Heart right ventricle (tissue), 16 donors: Measurements from ENCODE around the gene E2F2. TPM values are rescaled to one million over a fixed set of nuclear protein-coding genes. Genes with fewer than 3 reads are reported as not detected.

Experiments
- ATAC-seq, 8 donors: fragments of 200-7000 bp; cut with Tn5 transposase; one replicate each; pipeline ENCODE4 v1.9.1; 2020; ENCODE audit warnings: mild to moderate bottlenecking in 8 of 8, moderate library complexity in 8 of 8, moderate number of reproducible peaks in 1 of 8
- DNase-seq, 2 donors: peaks; one replicate each; pipeline ENCODE4 v3.0.0-alpha.2; 2020
- H3K27ac ChIP-seq, 10 donors: fragments of 200-600 bp; sonication (generic) in 2 of 10; one replicate each; pipeline versions ENCODE4 v1.5.0 to v1.8.0; 2020 to 2022; ENCODE audit warnings: mild to moderate bottlenecking in 3 of 10
- H3K27me3 ChIP-seq, 7 donors: fragments of 200-600 bp; one replicate each; pipeline ENCODE4 v1.8.0; 2021 to 2022; ENCODE audit warnings: mild to moderate bottlenecking in 2 of 7
- H3K36me3 ChIP-seq, 9 donors: fragments of 200-600 bp; sonication (generic) in 1 of 9; one replicate each; pipeline versions ENCODE4 v1.5.0 to v1.8.0; 2020 to 2022; ENCODE audit warnings: mild to moderate bottlenecking in 2 of 9
- H3K4me1 ChIP-seq, 9 donors: fragments of 200-600 bp; sonication (generic) in 1 of 9; one replicate each; pipeline versions ENCODE4 v1.5.0 to v1.8.0; 2020 to 2022; ENCODE audit warnings: mild to moderate bottlenecking in 4 of 9
- H3K4me3 ChIP-seq, 10 donors: fragments of 200-600 bp; sonication (generic) in 2 of 10; one replicate each; pipeline versions ENCODE4 v1.5.0 to v1.8.0; 2020 to 2022; ENCODE audit warnings: mild to moderate bottlenecking in 7 of 10, moderate library complexity in 2 of 10
- H3K9me3 ChIP-seq, 11 donors: fragments of 200-600 bp in 10 of 11; sonication (generic) in 2 of 11; one replicate each; pipeline versions ENCODE4 v1.5.0 to v1.8.0; 2013 to 2022; ENCODE audit warnings: mild to moderate bottlenecking in 2 of 11, control low read depth in 1 of 11, moderate library complexity in 1 of 11
- WGBS, 2 donors: extraction: QIAGEN DNeasy Blood & Tissue Kit; methylation state at CpG; one replicate each; pipeline ENCODE4 v1.1.7; 2013; ENCODE audit warnings: inconsistent platforms in 1 of 2; 5-methylcytosine and 5-hydroxymethylcytosine counted together
- intact Hi-C, 10 donors: fragments of 100-400 bp; cut with DNase I; formaldehyde crosslinking; loops; one replicate each; pipeline versions ENCODE4 v1.11.1 to v1.14.2; 2022
- polyA plus RNA-seq, 2 donors: library from polyadenylated mRNA; stranded (reverse); fragments of 200-250 nt; gene quantifications; one replicate each; pipeline ENCODE4 v1.2.3, GENCODE V29; 2013
- total RNA-seq, 10 donors: library from RNA; stranded (reverse); fragmentation: NEBNext Ultra II Directional in 3 of 10; extraction: Animal tissue kit (Norgen Biotek cat#: 25700) in 3 of 10; gene quantifications; one replicate each; pipeline versions ENCODE4 v1.2.1 to v1.2.4, GENCODE V29; 2021 to 2023
- TF ChIP-seq, protein P1 (sequence below), 9 donors: fragments of 200-600 bp; sonication (generic) in 2 of 9; IDR thresholded peaks; one replicate each; pipeline versions ENCODE4 v1.5.0 to v1.8.0; 2021 to 2022; ENCODE audit warnings: antibody characterized with exemption in 9 of 9, mild to moderate bottlenecking in 5 of 9, moderate library complexity in 1 of 9
- donor health status: Arrhythmogenic right ventricular cardiomyopathy.
- donor health status: ischemic (EF 13 %, LVEDD 7.1; RV severe dilation, severe dysfunction).
- donor health status: healthy with polysubstance abuse.
- donor health status: DM: no; HTN: yes; CAD: no.
- donor health status: DM: no; HTN: no; CAD: no.
- donor health status: ischemic (EF 25% LVEDD 6.9; RV normal size, moderate dysfunction).
- donor health status: ischemic (EF 25% LVEDD 5.7; RV mildly dilated, moderate dysfunction).
- donor health status: healthy.
- donor health status: DM: yes; HTN: yes; CAD: no.
- donor health status: Ischemic cardiomyopathy.
- donor health status: ischemic (EF 35%, LVEDD 5.7; RV mildly dilated, moderate dysfunction).
- donor health status: nonischemic (EF 11% LVEDD 7.7; RV severe dilation, severe dysfunction).
- donor health status: DM: yes; HTN: yes; CAD: no.
- donor health status: PGD.
- donor health status: ischemic (EF 29% LVEDD 5.4; RV normal size, mild dysfunction).
- donor health status: nonischemic (EF 23%, LVEDD 6.1; RV moderate dilation, normal function).

The E2F2 gene
- total and polyA plus RNA-seq, 12 donors = 0.04 to 2.3 (median 0.15) TPM; not detected in 2

DNA sequence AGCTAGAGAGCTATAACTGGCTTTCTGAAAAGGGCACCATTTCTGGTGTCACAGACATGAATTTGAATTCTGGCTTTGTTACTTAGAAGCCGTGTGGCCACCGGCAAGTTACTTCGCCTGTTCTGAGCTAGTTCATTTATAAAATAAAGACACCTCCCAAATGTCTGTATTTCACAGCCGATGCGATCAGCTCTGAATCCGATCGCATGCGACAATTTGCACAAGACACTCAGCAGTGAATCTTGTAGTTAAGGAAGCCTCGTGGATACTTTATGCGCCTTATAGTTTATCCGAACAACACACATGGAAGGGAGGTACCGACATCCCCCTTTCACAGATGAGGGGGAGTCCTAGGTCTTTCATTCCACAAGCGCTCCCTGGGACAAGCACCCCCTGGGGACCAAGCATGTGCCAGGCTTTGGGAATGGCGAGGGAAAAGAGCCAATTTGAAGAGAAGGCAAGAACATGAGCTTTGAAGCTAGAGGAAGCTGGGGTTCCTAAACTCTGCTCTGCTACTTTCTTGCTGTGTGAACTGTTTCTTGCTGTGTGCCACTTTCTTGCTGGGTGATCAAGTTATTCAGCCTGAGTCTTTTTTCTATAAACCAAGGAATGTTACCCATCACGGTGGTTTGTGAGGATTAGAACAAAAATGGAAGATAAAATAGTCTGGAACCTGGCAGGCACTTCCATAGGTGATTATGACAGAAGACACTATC, 24.4 kb upstream of the E2F2 start:
- H3K27ac ChIP-seq = peak overlapping the region; percentile 90 to 99 (median 95)
- 16 to 26% methylated on average over 15 of the region's 15 CpGs for WGBS, 2 donors
- peak overlapping the region; percentile 9 to 97 (median 82) for H3K4me3 ChIP-seq
- peaks cover 0 to 20% (median 6%) of the 10 kb centered on the region in 9 donors for H3K36me3 ChIP-seq
- TF ChIP-seq, protein P1, sequence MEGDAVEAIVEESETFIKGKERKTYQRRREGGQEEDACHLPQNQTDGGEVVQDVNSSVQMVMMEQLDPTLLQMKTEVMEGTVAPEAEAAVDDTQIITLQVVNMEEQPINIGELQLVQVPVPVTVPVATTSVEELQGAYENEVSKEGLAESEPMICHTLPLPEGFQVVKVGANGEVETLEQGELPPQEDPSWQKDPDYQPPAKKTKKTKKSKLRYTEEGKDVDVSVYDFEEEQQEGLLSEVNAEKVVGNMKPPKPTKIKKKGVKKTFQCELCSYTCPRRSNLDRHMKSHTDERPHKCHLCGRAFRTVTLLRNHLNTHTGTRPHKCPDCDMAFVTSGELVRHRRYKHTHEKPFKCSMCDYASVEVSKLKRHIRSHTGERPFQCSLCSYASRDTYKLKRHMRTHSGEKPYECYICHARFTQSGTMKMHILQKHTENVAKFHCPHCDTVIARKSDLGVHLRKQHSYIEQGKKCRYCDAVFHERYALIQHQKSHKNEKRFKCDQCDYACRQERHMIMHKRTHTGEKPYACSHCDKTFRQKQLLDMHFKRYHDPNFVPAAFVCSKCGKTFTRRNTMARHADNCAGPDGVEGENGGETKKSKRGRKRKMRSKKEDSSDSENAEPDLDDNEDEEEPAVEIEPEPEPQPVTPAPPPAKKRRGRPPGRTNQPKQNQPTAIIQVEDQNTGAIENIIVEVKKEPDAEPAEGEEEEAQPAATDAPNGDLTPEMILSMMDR (IDR thresholded peaks at IDR 0.05) = peak in 2 of 9 donors; percentile 3 to 8
- intact Hi-C loops = loop anchor here in 2 of 10 donors (10.0 kb wide), 1 partner anchor 189 kb away; the partner anchor contains the start of gene ELOA (in 2 of the 2)
- DNase-seq = peak; percentile 38 to 62
- no peaks in the 10 kb centered on the region for H3K9me3 ChIP-seq
- peaks cover 9 to 55% (median 44%) of the 10 kb centered on the region in 9 donors for H3K4me1 ChIP-seq
- peaks cover 0 to 22% (median 0%) of the 10 kb centered on the region in 7 donors for H3K27me3 ChIP-seq
- peak in 4 of 8 donors; percentile 0 to 5 (median 4) for ATAC-seq

GRCh38 chr1:23554481-23555269, 23.6 kb upstream of the E2F2 start:
- Histone ChIP-seq H3K4me3 (peak overlapping the region; percentile 9 to 97 (median 82)), H3K27ac (peak overlapping the region; percentile 90 to 99 (median 95)), H3K27me3 (peaks cover 0 to 22% (median 0%) of the 10 kb centered on the region in 7 donors), H3K36me3 (peaks cover 0 to 20% (median 6%) of the 10 kb centered on the region in 9 donors), H3K9me3 (no peaks in the 10 kb centered on the region), H3K4me1 (peaks cover 9 to 48% (median 39%) of the 10 kb centered on the region in 9 donors)
- WGBS, 2 donors = 1 to 2% methylated on average over 73 to 80 of the region's 81 CpGs
- DNase-seq (peak; percentile 89), ATAC-seq (peak; percentile 70 to 80 (median 74))
- TF ChIP-seq, protein P1 (IDR thresholded peaks at IDR 0.05) = peak in 6 of 9 donors; percentile 13 to 56 (median 40)
- intact Hi-C loops = loop anchor here in 2 of 10 donors (10.0 kb wide), 1 partner anchor 190 kb away; the partner anchor contains the start of gene ELOA (in 2 of the 2)

DNA sequence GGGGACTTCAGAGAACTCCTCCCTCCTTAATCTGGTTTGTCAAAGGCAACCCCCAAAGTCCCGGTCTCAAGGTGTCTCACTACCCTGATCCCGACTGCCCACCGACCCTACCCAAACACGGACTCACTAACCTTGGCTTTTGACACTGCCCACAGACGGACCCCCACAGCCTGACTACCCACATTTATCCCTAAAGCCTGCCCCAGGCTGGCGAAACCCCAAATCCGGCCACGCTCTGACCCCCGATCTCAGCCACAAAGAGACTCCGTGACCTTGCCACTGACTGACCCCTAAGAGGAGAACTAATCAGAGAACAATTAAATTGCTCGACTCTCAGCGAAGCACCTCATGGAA, 23.1 kb upstream of the E2F2 start:
- 35 to 43% methylated on average over 12 of the region's 12 CpGs for WGBS, 2 donors
- peaks cover 0 to 20% (median 6%) of the 10 kb centered on the region in 9 donors for H3K36me3 ChIP-seq
- intact Hi-C loops = loop anchor here in 2 of 10 donors (10.0 kb wide), 1 partner anchor 191 kb away; the partner anchor contains the start of gene ELOA (in 2 of the 2)
- peaks cover 9 to 49% (median 41%) of the 10 kb centered on the region in 9 donors for H3K4me1 ChIP-seq
- TF ChIP-seq, protein P1 (IDR thresholded peaks at IDR 0.05) = no peak
- peaks cover 0 to 22% (median 0%) of the 10 kb centered on the region in 7 donors for H3K27me3 ChIP-seq
- no peak for DNase-seq
- ATAC-seq = no peak
- H3K9me3 ChIP-seq = no peaks in the 10 kb centered on the region
- H3K27ac ChIP-seq = peak overlapping the region; percentile 90 to 99 (median 95)
- H3K4me3 ChIP-seq = peak overlapping the region in 9 of 10 donors; percentile 34 to 97 (median 82)
